UCSD-AML1 (cell line): ENCODE data around the gene FAM151A.

Experiments
- DNase-seq: peaks from one replicate; lab custom pipeline; 2025; ENCODE audit not compliant: unreplicated experiment; lab: John Stamatoyannopoulos, UW

Gene FAM151A

DNA sequence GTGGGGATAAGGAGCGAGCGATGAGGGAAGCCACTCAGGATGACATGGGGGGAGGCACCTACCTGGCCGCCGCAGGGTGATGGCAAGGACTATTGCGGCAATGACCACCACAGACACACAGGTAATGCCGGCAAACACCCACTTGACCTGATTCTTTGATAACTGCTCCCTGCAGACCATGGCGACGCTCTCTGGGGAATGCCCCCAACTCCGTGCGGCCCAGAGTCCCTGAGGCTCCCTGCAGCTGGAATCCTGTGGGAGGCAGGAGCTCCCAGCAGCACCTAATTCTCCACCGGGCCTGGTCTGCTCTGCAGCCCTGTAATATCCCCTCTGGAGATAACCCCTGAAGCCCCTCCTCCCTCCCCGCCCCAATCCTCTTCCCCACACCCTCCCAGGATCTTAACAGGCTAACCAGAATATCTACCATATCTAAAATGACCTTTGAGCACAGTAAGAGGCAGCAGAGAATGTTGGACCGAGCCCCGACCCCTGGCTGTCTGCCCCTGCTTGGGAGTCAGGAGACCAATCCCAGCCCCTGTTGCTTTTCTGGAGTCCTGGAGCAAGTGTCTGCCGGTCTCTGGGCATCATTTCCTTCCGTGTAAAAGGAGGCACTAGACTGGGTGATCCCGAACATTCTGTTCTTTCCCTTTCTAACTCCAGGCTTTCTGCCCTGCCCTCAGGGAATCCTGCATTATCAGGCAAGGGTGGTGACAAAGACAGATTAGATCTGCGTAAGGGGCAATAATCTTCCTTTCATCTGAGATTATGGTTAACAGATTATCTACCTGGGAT, at the start of gene FAM151A:
TSS of gene FAM151A (minus strand) at position 310 of the 792 bp plus-strand sequence. CDS start at position 180, 130 bp downstream.
- no peak for DNase-seq

- DNase-seq: peak; percentile 49
Observed at GRCh38 chr1:54671985-54672608, 48.8 kb upstream of the FAM151A start.

- DNase-seq: no peak
Observed at GRCh38 chr1:54668567-54668966, 45.2 kb upstream of the FAM151A start.

DNA sequence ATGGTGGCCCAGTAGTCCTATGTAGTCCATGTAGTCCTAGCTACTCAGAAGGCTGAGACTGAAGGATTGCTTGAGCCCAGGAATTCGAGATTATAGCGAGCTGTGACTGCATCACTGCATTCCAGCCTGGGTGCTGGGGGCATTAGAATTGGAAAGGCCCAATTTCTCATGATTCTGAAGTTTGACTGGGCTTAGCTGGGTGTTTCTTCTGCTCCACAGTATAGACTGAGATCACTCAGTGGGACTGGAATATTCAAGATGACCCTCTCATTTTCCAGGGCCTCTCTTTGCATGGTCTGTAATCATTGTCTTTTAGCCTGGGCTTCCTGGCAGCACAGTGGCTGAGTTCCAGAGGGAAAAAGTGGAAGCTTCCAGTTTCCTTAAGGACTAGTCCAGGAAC, 44.5 kb upstream of the FAM151A start:
- no peak for DNase-seq

DNA sequence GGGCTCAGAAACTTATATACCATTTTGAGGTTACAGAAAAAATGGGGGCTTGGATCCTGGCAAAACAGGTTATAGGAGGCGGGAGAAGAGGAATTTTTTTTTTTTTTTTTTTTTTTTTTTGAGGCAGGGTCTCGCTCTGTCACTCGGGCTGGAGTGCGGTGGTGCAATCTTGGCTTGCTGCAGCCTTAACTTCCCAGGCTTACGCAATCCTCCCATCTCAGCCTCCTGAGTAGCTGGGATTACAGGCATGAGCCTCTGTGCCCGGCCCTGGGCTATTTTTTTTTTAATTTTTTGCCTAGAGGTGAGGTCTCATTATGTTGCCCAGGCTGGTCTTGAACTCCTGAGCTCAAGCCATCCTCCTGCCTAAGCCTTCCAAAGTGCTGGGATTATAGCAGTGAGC, 43.0 kb upstream of the FAM151A start:
- DNase-seq: no peak

GRCh38 chr1:54665852-54666251, 42.5 kb upstream of the FAM151A start:
- DNase-seq: no peak

GRCh38 chr1:54664364-54664763, 41.0 kb upstream of the FAM151A start:
- no peak for DNase-seq

GRCh38 chr1:54663725-54664124, 40.4 kb upstream of the FAM151A start:
- no peak for DNase-seq

GRCh38 chr1:54658164-54658913, 35.0 kb upstream of the FAM151A start:
- DNase-seq: no peak

DNA sequence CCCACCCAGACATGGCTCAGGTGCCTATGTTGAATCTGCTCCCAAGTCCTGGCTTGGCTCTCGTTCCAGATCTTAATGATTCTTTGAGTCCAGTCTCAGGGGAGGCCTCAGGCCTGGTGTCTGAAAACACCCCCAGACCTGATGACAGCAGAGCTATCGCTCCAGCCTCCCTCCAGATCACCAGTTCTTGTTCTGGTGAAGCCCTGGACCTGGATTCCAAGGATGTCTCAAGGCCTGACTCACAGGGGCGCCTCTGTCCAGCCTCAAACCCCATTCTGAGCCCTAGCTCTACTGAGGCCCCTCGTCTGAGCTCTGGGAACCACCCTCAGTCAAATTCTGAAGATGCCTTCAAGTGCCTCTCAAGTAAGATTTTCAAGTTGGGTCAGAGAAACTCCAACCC, 29.7 kb upstream of the FAM151A start:
- DNase-seq: no peak

DNA sequence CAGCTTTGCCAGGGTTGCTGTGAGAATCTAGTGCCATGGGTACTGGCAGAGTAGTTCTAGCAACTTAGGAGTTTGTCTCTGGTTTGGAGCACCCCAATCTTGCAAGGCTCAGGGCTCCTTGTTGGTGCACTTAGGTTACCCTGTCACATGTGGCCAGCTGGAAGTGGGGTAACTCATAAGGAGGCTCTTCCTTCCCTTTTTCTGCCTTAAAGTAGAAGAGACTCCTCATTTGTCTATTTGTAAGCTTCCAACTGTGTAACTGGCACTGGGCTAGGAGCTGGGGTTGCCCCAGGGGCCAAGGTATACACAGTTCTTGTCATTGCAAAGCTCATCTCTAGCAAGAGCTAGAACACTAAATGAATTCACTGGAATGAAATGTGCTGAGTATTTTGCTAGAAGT, 28.8 kb upstream of the FAM151A start:
- DNase-seq: no peak

- DNase-seq: no peak
Observed at GRCh38 chr1:54651608-54652007, 28.3 kb upstream of the FAM151A start.

GRCh38 chr1:54650417-54650816, 27.1 kb upstream of the FAM151A start:
- DNase-seq: no peak

GRCh38 chr1:54649921-54650320, 26.6 kb upstream of the FAM151A start:
- DNase-seq: no peak

GRCh38 chr1:54649130-54649898, 26.0 kb upstream of the FAM151A start:
- no peak for DNase-seq

GRCh38 chr1:54645806-54646676, 22.7 kb upstream of the FAM151A start:
- DNase-seq: no peak

- DNase-seq: no peak
Observed at GRCh38 chr1:54643736-54644135, 20.4 kb upstream of the FAM151A start.

GRCh38 chr1:54640863-54641836, 17.8 kb upstream of the FAM151A start, which contains the start of gene MROH7:
MROH7 (plus strand) TSS chr1:54641786; CDS start chr1:54652927, 11,141 bp downstream.
- no peak for DNase-seq

GRCh38 chr1:54640361-54640760, 17.0 kb upstream of the FAM151A start:
- no peak for DNase-seq
